Measurements from ENCODE around the gene DENND4A. TPM values are rescaled to one million over a fixed set of nuclear protein-coding genes. Genes with fewer than 3 reads are reported as not detected.

The DENND4A gene
- total and polyA plus RNA-seq, 9 of the 15 experiments (the other 6 are each of a cell fraction or from before 2014, with no cell fraction given), result 6.8 to 32.3 (median 19.9) TPM

DNA sequence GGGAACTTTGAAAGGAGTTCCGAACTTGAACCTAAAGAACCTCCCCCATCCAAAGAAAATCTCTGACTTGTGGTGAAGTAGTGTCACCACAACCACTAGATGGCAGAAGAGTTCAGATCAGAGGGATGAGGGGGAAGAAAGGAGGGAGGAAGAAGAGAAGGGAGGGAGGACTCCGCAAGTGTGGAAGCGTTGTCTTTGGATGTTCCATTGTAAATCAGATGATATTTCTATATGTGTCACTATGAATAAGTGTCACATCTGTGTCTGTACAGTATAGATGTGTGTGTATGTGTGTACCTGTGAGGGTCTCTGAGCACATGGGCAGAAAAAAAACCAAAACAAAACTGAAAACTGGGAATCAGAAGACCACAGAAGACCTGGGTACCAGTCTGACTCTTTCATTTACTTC lies 153.4 kb downstream of the DENND4A start (continued):
- TF ChIP-seq RCOR1 (IDR thresholded peaks at IDR 0.05; ENCODE audit: borderline replicate concordance in 1 of 2, low read depth in 2 of 2, low read length in 2 of 2) (peak in 1 of 2 experiments; percentile 76; a peak in 1 of 4 replicates), RB1 (IDR thresholded peaks at IDR 0.05; ENCODE audit: low read depth) (peak; percentile 44; the same call in 1 of the 2 replicates), MAZ (CRISPR knock-in tag; conservative IDR thresholded peaks at IDR 0.05 in 1 of 2, IDR thresholded peaks at IDR 0.05 in 1 of 2) (peak; percentile 38 to 84; a peak in 3 of 4 replicates), ESRRA (IDR thresholded peaks at IDR 0.05; ENCODE audit: borderline replicate concordance, low read depth) (peak; percentile 65; the same call in 1 of the 2 replicates), ZNF165 (CRISPR knock-in tag; IDR thresholded peaks at IDR 0.05; ENCODE audit: borderline replicate concordance) (no peak), SMAD2 (IDR thresholded peaks at IDR 0.05; ENCODE audit: low read depth, low read length) (no peak), MECOM (CRISPR knock-in tag; IDR thresholded peaks at IDR 0.05) (no peak), CC2D1A (IDR thresholded peaks at IDR 0.05) (peak; percentile 75), JUND (IDR thresholded peaks at IDR 0.05; ENCODE audit: borderline replicate concordance, low read depth, low read length) (0 out of 2 replicates have a peak, but pooled peaks have one; percentile 17), JUND (tag; IDR thresholded peaks at IDR 0.05; ENCODE audit: borderline replicate concordance, low read depth, low read length) (no peak; the same call in 2 of the 3 replicates), NRF1 (conservative IDR thresholded peaks at IDR 0.05 in 1 of 2, IDR thresholded peaks at IDR 0.05 in 1 of 2) (no peak), ARID2 (IDR thresholded peaks at IDR 0.05) (peak; percentile 79; the same call in 1 of the 2 replicates)
- TF ChIP-seq, protein P1, sequence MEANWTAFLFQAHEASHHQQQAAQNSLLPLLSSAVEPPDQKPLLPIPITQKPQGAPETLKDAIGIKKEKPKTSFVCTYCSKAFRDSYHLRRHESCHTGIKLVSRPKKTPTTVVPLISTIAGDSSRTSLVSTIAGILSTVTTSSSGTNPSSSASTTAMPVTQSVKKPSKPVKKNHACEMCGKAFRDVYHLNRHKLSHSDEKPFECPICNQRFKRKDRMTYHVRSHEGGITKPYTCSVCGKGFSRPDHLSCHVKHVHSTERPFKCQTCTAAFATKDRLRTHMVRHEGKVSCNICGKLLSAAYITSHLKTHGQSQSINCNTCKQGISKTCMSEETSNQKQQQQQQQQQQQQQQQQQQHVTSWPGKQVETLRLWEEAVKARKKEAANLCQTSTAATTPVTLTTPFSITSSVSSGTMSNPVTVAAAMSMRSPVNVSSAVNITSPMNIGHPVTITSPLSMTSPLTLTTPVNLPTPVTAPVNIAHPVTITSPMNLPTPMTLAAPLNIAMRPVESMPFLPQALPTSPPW (CRISPR knock-in tag; IDR thresholded peaks at IDR 0.05), result peak; percentile 88
- TF ChIP-seq, protein P2, sequence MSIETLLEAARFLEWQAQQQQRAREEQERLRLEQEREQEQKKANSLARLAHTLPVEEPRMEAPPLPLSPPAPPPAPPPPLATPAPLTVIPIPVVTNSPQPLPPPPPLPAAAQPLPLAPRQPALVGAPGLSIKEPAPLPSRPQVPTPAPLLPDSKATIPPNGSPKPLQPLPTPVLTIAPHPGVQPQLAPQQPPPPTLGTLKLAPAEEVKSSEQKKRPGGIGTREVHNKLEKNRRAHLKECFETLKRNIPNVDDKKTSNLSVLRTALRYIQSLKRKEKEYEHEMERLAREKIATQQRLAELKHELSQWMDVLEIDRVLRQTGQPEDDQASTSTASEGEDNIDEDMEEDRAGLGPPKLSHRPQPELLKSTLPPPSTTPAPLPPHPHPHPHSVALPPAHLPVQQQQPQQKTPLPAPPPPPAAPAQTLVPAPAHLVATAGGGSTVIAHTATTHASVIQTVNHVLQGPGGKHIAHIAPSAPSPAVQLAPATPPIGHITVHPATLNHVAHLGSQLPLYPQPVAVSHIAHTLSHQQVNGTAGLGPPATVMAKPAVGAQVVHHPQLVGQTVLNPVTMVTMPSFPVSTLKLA (conservative IDR thresholded peaks at IDR 0.05), result peak in 1 of 2 experiments; percentile 43; a peak in 2 of 4 replicates
- TF ChIP-seq, protein P3, sequence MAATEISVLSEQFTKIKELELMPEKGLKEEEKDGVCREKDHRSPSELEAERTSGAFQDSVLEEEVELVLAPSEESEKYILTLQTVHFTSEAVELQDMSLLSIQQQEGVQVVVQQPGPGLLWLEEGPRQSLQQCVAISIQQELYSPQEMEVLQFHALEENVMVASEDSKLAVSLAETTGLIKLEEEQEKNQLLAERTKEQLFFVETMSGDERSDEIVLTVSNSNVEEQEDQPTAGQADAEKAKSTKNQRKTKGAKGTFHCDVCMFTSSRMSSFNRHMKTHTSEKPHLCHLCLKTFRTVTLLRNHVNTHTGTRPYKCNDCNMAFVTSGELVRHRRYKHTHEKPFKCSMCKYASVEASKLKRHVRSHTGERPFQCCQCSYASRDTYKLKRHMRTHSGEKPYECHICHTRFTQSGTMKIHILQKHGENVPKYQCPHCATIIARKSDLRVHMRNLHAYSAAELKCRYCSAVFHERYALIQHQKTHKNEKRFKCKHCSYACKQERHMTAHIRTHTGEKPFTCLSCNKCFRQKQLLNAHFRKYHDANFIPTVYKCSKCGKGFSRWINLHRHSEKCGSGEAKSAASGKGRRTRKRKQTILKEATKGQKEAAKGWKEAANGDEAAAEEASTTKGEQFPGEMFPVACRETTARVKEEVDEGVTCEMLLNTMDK (IDR thresholded peaks at IDR 0.05; ENCODE audit: borderline replicate concordance, insufficient read depth, low read depth, low read length, poor library complexity, severe bottlenecking), result peak; percentile 24
- TF ChIP-seq, protein P4, sequence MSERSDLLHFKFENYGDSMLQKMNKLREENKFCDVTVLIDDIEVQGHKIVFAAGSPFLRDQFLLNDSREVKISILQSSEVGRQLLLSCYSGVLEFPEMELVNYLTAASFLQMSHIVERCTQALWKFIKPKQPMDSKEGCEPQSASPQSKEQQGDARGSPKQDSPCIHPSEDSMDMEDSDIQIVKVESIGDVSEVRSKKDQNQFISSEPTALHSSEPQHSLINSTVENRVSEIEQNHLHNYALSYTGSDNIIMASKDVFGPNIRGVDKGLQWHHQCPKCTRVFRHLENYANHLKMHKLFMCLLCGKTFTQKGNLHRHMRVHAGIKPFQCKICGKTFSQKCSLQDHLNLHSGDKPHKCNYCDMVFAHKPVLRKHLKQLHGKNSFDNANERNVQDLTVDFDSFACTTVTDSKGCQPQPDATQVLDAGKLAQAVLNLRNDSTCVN (CRISPR knock-in tag; IDR thresholded peaks at IDR 0.05), result no peak
- TF ChIP-seq, protein P5, sequence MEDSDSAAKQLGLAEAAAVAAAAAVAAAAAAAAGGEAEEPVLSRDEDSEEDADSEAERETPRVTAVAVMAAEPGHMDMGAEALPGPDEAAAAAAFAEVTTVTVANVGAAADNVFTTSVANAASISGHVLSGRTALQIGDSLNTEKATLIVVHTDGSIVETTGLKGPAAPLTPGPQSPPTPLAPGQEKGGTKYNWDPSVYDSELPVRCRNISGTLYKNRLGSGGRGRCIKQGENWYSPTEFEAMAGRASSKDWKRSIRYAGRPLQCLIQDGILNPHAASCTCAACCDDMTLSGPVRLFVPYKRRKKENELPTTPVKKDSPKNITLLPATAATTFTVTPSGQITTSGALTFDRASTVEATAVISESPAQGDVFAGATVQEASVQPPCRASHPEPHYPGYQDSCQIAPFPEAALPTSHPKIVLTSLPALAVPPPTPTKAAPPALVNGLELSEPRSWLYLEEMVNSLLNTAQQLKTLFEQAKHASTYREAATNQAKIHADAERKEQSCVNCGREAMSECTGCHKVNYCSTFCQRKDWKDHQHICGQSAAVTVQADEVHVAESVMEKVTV (CRISPR knock-in tag; IDR thresholded peaks at IDR 0.05), result 0 out of 2 replicates have a peak, but pooled peaks have one; percentile 60
